K562 (cell line): ENCODE data around the gene TK1. TPM values are rescaled to one million over a fixed set of nuclear protein-coding genes. Genes with fewer than 3 reads are reported as not detected.

Experiments used
- ATAC-seq: fragments of 200-7000 bp; cut with Tn5 transposase; 3 replicates; pipeline ENCODE4 v1.9.1; 2020; ENCODE audit warnings: moderate library complexity
- BruUV-seq: library from RNA; stranded (reverse); fragments of 400-500 nt; replicated peaks from 2 replicates; lab custom pipeline; 2021; lab: Mats Ljungman, UMichigan
- CTCF ChIA-PET: fragments of 300-600 bp; formaldehyde crosslinking; extraction: SDS; loops from one replicate; lab custom pipeline; 2021; ENCODE audit warnings: low intra/inter-chr PET ratio; lab: Yijun Ruan, JAX
- POLR2A ChIA-PET: fragments of 300-600, 350-650 bp; sonication (Branson Sonifier 250); formaldehyde crosslinking; extraction: SDS; loops from one replicate; lab custom pipeline; 2021; ENCODE audit warnings: antibody characterized with exemption, inconsistent platforms; lab: Yijun Ruan, JAX
- DNase-seq, 4 experiments: peaks; one replicate each; pipeline versions ENCODE4 v3.0.0 to v3.0.0-alpha.2; 2011 to 2018; ENCODE audit warnings: low spot score in 3 of 4, mixed read lengths in 3 of 4; ENCODE audit errors: extremely low read depth in 1 of 4
- FAIRE-seq: peaks from 2 replicates; lab custom pipeline; 2011; peaks lifted over from hg19 to GRCh38; lab: Jason Lieb, UNC
- H2AFZ ChIP-seq: 2 replicates; pipeline ENCODE4 v1.6.0; 2011; ENCODE audit warnings: low read depth, low read length, control low read depth, inconsistent platforms
- H3K27ac ChIP-seq: fragments of 200-600 bp; 3 replicates; pipeline ENCODE4 v1.8.0; 2011; ENCODE audit warnings: low read depth, mild to moderate bottlenecking, control low read depth, inconsistent platforms, low read length, moderate library complexity, mixed read lengths; ENCODE audit errors: extremely low read depth
- H3K27me3 ChIP-seq, 2 experiments: fragments of 300-600 bp in 1 of 2; 2 replicates in 1 of 2; 3 replicates in 1 of 2; pipeline versions ENCODE4 v1.6.0 to v1.8.0; 2011; ENCODE audit warnings: inconsistent platforms in 2 of 2, low read length in 2 of 2, mild to moderate bottlenecking in 1 of 2, mixed read lengths in 1 of 2, moderate library complexity in 1 of 2; ENCODE audit not compliant: control insufficient read depth in 2 of 2, insufficient read depth in 2 of 2
- H3K36me3 ChIP-seq: fragments of 300-600 bp; 3 replicates; pipeline ENCODE4 v1.8.0; 2011; ENCODE audit warnings: mild to moderate bottlenecking, low read length, inconsistent platforms; ENCODE audit not compliant: control insufficient read depth, insufficient read depth
- H3K4me1 ChIP-seq, 2 experiments: fragments of 200-600 bp in 1 of 2; replicated peaks in 1 of 2; 2 replicates in 1 of 2; 3 replicates in 1 of 2; pipeline versions ENCODE4 v1.5.1 to v1.8.0; 2011; ENCODE audit warnings: inconsistent platforms in 2 of 2, low read length in 2 of 2, mild to moderate bottlenecking in 1 of 2, mixed read lengths in 1 of 2, moderate library complexity in 1 of 2; ENCODE audit not compliant: control insufficient read depth in 2 of 2, insufficient read depth in 2 of 2
- H3K4me2 ChIP-seq: 2 replicates; pipeline ENCODE4 v1.6.1; 2011; ENCODE audit warnings: low read length, control low read depth, inconsistent platforms, mixed read lengths; ENCODE audit not compliant: insufficient read depth
- H3K4me3 ChIP-seq: fragments of 200-600 bp; sonication (generic), shearing (Covaris generic); 2 replicates; pipeline ENCODE4 v1.5.1; 2016; ENCODE audit warnings: control low read depth, inconsistent platforms
- H3K79me2 ChIP-seq: fragments of 200-600 bp; 3 replicates; pipeline ENCODE4 v1.8.0; 2011; ENCODE audit warnings: low read length, inconsistent platforms; ENCODE audit not compliant: control insufficient read depth, insufficient read depth
- H3K9ac ChIP-seq, 2 experiments: 2 replicates each; pipeline versions ENCODE4 v1.6.0 to v1.6.1; 2011; ENCODE audit warnings: low read depth in 2 of 2, low read length in 2 of 2, control low read depth in 1 of 2, inconsistent platforms in 1 of 2, mild to moderate bottlenecking in 1 of 2, mixed read lengths in 1 of 2; ENCODE audit not compliant: insufficient read depth in 1 of 2
- H3K9me1 ChIP-seq: one replicate; pipeline ENCODE4 v1.6.0; 2011; ENCODE audit warnings: inconsistent platforms, mild to moderate bottlenecking, low read length, moderate library complexity; ENCODE audit not compliant: control insufficient read depth, insufficient read depth
- H3K9me3 ChIP-seq: replicated peaks from 2 replicates; pipeline ENCODE4 v1.5.1; 2011; ENCODE audit warnings: low read depth, low read length, inconsistent platforms; ENCODE audit not compliant: control insufficient read depth, insufficient read depth
- H4K20me1 ChIP-seq: replicated peaks from 2 replicates; pipeline ENCODE4 v1.6.1; 2011; ENCODE audit warnings: low read length, inconsistent platforms, mixed read lengths; ENCODE audit not compliant: control insufficient read depth, insufficient read depth
- FOXP1 ChIP-seq: sonication (generic); formaldehyde crosslinking; IDR thresholded peaks from 2 replicates; pipeline ENCODE4 v1.8.0; 2022; ENCODE audit warnings: mild to moderate bottlenecking, missing genetic modification reagents
- L3MBTL2 ChIP-seq: fragments of 450-650 bp; IDR thresholded peaks from 2 replicates; pipeline ENCODE4 v1.6.1; 2016; ENCODE audit warnings: mild to moderate bottlenecking, moderate library complexity
- MAX ChIP-seq: sonication (generic); formaldehyde crosslinking; IDR thresholded peaks from 2 replicates; pipeline ENCODE4 v1.9.0; 2022; ENCODE audit warnings: mild to moderate bottlenecking, missing genetic modification reagents
- MLLT1 ChIP-seq, 2 experiments: fragments of 450-650 bp; IDR thresholded peaks; 2 replicates each; pipeline ENCODE4 v1.6.1; 2016
- MTA1 ChIP-seq: fragments of 450-650 bp; IDR thresholded peaks from 2 replicates; pipeline ENCODE4 v1.6.1; 2017; ENCODE audit warnings: borderline replicate concordance
- NCOA1 ChIP-seq: fragments of 450-650 bp; IDR thresholded peaks from 2 replicates; pipeline ENCODE4 v1.6.1; 2016; ENCODE audit warnings: low read depth
- NCOR1 ChIP-seq: fragments of 450-650 bp; IDR thresholded peaks from 2 replicates; pipeline ENCODE4 v1.6.1; 2016; ENCODE audit warnings: mild to moderate bottlenecking, moderate library complexity
- RFX7 ChIP-seq: fragments of 250-450 bp; sonication (Bioruptor Pico); IDR thresholded peaks from 2 replicates; pipeline ENCODE4 v1.5.1; 2021; ENCODE audit warnings: mild to moderate bottlenecking
- WGBS: fragments of 100-300 bp; shearing (Covaris generic); methylation state at CpG from one replicate; pipeline ENCODE4 v1.1.6; 2016; ENCODE audit warnings: low coverage, mixed read lengths; ENCODE audit not compliant: insufficient coverage; ENCODE audit errors: missing lambda C conversion rate; 5-methylcytosine and 5-hydroxymethylcytosine counted together
- in situ Hi-C: fragments of 300-500 bp; cut with MboI; formaldehyde crosslinking; loops from 4 replicates; pipeline ENCODE4 v1.15.0; 2018; ENCODE audit warnings: inconsistent platforms, mixed read lengths
- intact Hi-C: fragments of 100-400 bp; cut with micrococcal nuclease; formaldehyde crosslinking; loops from 2 replicates; pipeline ENCODE4 v1.14.2; 2022
- polyA plus RNA-seq, 8 experiments: library from polyadenylated mRNA; depleted of rRNA in 4 of 8; stranded (reverse) in 5 of 8; unstranded in 3 of 8; fragments of >200 nt; fragmentation: Nextera tagmentation in 2 of 8; fragmentation: Illumina TruSeq in 1 of 8; extraction: Ambion mirVana in 2 of 8; extraction: Trizol in 1 of 8; gene quantifications; 2 replicates each; pipeline versions ENCODE4 v1.2.1 to v1.2.3, GENCODE V29; 2011 to 2014; ENCODE audit warnings: inconsistent platforms in 1 of 8, missing spikeins in 1 of 8
- total RNA-seq, 7 experiments: library from RNA; depleted of rRNA in 6 of 7; stranded (reverse); fragments of >200 nt in 6 of 7; fragmentation: Illumina TruSeq in 2 of 7; extraction: Trizol in 2 of 7; gene quantifications; 2 replicates each; pipeline versions ENCODE4 v1.2.1 to v1.2.3, GENCODE V29; 2011 to 2021; ENCODE audit warnings: low replicate concordance in 1 of 7
- TF ChIP-seq, protein P1 (sequence below): sonication (generic); formaldehyde crosslinking; IDR thresholded peaks from 2 replicates; pipeline ENCODE4 v1.8.1; 2022; ENCODE audit warnings: missing genetic modification reagents
- TF ChIP-seq, protein P2 (sequence below): fragments of 450-650 bp; IDR thresholded peaks from 2 replicates; pipeline ENCODE4 v1.6.1; 2017; ENCODE audit warnings: antibody characterized with exemption, mild to moderate bottlenecking
- TF ChIP-seq, protein P3 (sequence below): sonication (generic); formaldehyde crosslinking; IDR thresholded peaks from 2 replicates; pipeline ENCODE4 v1.4.0; 2020; ENCODE audit warnings: mild to moderate bottlenecking, missing genetic modification reagents

The TK1 gene
- total and polyA plus RNA-seq, 9 of the 15 experiments (the other 6 are each of a cell fraction or from before 2014, with no cell fraction given) = 8.4 to 280 (median 103) TPM

DNA sequence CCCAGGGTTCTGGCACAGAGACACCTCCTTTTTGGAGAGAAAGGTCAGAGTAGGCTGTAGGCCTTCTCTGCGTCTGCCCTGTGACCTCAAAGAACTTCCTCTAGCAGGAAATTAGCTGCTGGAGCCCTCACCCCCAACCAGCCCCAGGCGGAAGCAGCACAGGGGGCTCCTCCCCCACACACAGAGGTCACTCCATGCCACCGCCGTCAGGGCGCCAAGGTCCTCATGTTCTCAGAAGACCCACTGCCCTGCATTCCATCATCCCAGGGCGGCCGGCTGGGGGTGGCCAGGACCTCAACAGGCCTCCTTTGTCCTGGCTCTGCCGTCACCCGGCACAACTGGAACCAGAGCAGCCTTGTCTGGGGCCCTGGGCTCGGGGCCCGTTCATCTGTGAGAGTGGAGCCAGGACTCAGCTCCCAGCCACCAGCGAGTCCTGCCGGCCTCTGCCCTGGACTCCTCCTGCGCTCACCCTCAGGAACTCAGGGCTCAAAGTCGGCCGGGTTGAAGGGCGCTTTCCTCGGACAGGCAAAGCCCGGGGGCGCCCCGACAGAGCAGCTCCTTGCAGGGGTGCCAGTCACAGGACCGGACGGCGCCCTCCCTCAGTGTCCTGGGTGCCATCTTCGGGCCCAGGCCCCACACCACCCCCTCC, 59.5 kb downstream of the TK1 start:
- Histone ChIP-seq H3K9me3 (no peaks in the 10 kb centered on the region), H3K9ac (peak overlapping the region; percentile 82 to 95), H3K27me3 (no peaks in the 10 kb centered on the region), H3K4me2 (peak overlapping the region; percentile 81), H3K36me3 (peaks cover 48% of the 10 kb centered on the region), H3K4me3 (peak overlapping the region; percentile 98), H3K4me1 (peaks cover 29 to 85% of the 10 kb centered on the region in 2 experiments), H2AFZ (no peak overlapping the region), H3K79me2 (peaks cover 81% of the 10 kb centered on the region), H4K20me1 (no peaks in the 10 kb centered on the region; the same call in 1 of the 2 replicates), H3K9me1 (no peaks in the 10 kb centered on the region), H3K27ac (peak overlapping the region; percentile 81)
- POLR2A ChIA-PET = interaction anchor here (0.7 to 2.2 kb wide), 12 partner anchors 8 to 96 kb away, joined by 3 to 14 read pairs (median 4); partner anchors contain the start of genes AFMID and TK1
- peak; percentile 63 for ATAC-seq
- intact Hi-C loops = loop anchor here (5.0 kb wide), 1 partner anchor 40 kb away; the partner anchor contains the start of gene SYNGR2
- TSS peak; percentile 78 for BruUV-seq
- in situ Hi-C loops = no loop called here
- peak; percentile 46 to 86 (median 64) for DNase-seq
- FAIRE-seq = peak; percentile 92
- WGBS = 0% methylated on average over 23 of the region's 25 CpGs
- CTCF ChIA-PET = no interaction called here
- TF ChIP-seq, protein P1, sequence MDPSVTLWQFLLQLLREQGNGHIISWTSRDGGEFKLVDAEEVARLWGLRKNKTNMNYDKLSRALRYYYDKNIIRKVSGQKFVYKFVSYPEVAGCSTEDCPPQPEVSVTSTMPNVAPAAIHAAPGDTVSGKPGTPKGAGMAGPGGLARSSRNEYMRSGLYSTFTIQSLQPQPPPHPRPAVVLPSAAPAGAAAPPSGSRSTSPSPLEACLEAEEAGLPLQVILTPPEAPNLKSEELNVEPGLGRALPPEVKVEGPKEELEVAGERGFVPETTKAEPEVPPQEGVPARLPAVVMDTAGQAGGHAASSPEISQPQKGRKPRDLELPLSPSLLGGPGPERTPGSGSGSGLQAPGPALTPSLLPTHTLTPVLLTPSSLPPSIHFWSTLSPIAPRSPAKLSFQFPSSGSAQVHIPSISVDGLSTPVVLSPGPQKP (CRISPR knock-in tag) = no peak
- TF ChIP-seq, protein P2, sequence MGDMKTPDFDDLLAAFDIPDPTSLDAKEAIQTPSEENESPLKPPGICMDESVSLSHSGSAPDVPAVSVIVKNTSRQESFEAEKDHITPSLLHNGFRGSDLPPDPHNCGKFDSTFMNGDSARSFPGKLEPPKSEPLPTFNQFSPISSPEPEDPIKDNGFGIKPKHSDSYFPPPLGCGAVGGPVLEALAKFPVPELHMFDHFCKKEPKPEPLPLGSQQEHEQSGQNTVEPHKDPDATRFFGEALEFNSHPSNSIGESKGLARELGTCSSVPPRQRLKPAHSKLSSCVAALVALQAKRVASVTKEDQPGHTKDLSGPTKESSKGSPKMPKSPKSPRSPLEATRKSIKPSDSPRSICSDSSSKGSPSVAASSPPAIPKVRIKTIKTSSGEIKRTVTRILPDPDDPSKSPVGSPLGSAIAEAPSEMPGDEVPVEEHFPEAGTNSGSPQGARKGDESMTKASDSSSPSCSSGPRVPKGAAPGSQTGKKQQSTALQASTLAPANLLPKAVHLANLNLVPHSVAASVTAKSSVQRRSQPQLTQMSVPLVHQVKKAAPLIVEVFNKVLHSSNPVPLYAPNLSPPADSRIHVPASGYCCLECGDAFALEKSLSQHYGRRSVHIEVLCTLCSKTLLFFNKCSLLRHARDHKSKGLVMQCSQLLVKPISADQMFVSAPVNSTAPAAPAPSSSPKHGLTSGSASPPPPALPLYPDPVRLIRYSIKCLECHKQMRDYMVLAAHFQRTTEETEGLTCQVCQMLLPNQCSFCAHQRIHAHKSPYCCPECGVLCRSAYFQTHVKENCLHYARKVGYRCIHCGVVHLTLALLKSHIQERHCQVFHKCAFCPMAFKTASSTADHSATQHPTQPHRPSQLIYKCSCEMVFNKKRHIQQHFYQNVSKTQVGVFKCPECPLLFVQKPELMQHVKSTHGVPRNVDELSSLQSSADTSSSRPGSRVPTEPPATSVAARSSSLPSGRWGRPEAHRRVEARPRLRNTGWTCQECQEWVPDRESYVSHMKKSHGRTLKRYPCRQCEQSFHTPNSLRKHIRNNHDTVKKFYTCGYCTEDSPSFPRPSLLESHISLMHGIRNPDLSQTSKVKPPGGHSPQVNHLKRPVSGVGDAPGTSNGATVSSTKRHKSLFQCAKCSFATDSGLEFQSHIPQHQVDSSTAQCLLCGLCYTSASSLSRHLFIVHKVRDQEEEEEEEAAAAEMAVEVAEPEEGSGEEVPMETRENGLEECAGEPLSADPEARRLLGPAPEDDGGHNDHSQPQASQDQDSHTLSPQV = peak; percentile 88
- peak; percentile 62; the same call in 1 of the 2 replicates for TF ChIP-seq NCOA1
- TF ChIP-seq L3MBTL2 = 0 out of 2 replicates have a peak, but pooled peaks have one; percentile 21
- TF ChIP-seq NCOR1 = peak; percentile 58; the same call in 1 of the 2 replicates
- TF ChIP-seq MTA1 = no peak
- no peak for TF ChIP-seq RFX7 (CRISPR knock-in tag)
- TF ChIP-seq FOXP1 (CRISPR knock-in tag) = 0 out of 2 replicates have a peak, but pooled peaks have one; percentile 47
- peak; percentile 39 for TF ChIP-seq MAX (CRISPR knock-in tag)
- TF ChIP-seq, protein P3, sequence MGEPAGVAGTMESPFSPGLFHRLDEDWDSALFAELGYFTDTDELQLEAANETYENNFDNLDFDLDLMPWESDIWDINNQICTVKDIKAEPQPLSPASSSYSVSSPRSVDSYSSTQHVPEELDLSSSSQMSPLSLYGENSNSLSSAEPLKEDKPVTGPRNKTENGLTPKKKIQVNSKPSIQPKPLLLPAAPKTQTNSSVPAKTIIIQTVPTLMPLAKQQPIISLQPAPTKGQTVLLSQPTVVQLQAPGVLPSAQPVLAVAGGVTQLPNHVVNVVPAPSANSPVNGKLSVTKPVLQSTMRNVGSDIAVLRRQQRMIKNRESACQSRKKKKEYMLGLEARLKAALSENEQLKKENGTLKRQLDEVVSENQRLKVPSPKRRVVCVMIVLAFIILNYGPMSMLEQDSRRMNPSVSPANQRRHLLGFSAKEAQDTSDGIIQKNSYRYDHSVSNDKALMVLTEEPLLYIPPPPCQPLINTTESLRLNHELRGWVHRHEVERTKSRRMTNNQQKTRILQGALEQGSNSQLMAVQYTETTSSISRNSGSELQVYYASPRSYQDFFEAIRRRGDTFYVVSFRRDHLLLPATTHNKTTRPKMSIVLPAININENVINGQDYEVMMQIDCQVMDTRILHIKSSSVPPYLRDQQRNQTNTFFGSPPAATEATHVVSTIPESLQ (CRISPR knock-in tag) = 0 out of 2 replicates have a peak, but pooled peaks have one; percentile 16
- TF ChIP-seq MLLT1 (IDR thresholded peaks at IDR 0.05) = no peak
